GM13976 (cell line): ENCODE measurements around the gene ANTXR1.

Source experiments
- DNase-seq: peaks from one replicate; pipeline ENCODE4 v3.0.0; 2012; ENCODE audit warnings: low spot score
- in situ Hi-C: fragments of 300-500 bp; cut with MboI; formaldehyde crosslinking; loops from one replicate; pipeline ENCODE4 v1.12.0; 2022; ENCODE audit warnings: low sequenced_read_pairs, mixed read lengths, inconsistent platforms; ENCODE audit not compliant: unreplicated experiment
- TF ChIP-seq, protein P1 (sequence below): IDR thresholded peaks from 2 replicates; pipeline ENCODE4 v1.5.1; 2012; ENCODE audit warnings: borderline replicate concordance, mild to moderate bottlenecking; ENCODE audit not compliant: insufficient read depth; ENCODE audit errors: extremely low read depth, missing control alignments, control extremely low read depth

ANTXR1 gene

GRCh38 chr2:69184224-69184623 lies 171.2 kb downstream of the ANTXR1 start:
- DNase-seq = no peak
- in situ Hi-C loops = no loop called here
- TF ChIP-seq, protein P1, sequence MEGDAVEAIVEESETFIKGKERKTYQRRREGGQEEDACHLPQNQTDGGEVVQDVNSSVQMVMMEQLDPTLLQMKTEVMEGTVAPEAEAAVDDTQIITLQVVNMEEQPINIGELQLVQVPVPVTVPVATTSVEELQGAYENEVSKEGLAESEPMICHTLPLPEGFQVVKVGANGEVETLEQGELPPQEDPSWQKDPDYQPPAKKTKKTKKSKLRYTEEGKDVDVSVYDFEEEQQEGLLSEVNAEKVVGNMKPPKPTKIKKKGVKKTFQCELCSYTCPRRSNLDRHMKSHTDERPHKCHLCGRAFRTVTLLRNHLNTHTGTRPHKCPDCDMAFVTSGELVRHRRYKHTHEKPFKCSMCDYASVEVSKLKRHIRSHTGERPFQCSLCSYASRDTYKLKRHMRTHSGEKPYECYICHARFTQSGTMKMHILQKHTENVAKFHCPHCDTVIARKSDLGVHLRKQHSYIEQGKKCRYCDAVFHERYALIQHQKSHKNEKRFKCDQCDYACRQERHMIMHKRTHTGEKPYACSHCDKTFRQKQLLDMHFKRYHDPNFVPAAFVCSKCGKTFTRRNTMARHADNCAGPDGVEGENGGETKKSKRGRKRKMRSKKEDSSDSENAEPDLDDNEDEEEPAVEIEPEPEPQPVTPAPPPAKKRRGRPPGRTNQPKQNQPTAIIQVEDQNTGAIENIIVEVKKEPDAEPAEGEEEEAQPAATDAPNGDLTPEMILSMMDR = no peak

- no peak for DNase-seq
- in situ Hi-C loops = no loop called here
- TF ChIP-seq, protein P1 = no peak
These were observed 172.8 kb downstream of the ANTXR1 start for GRCh38 chr2:69185807-69186206.

DNA sequence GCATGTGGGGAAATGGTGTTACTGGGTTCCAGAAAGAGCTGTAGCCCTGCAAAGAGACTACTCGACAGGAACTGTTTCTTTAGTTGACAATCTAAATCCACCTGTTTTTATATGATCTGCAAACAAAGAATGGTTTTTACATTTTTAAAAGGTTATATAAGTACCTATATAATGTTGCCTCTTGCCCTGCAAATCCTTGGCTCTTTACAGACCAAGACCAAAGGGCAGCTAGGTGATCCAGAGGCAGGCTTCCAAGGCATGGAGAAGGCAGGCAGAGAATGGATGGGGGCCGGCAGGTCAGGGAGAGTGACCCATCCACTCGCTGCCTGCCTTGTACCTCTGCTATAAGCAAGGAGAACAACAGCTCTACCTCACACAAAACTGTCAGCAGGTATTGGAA lies 173.6 kb downstream of the ANTXR1 start:
- DNase-seq = no peak
- TF ChIP-seq, protein P1 = no peak
- in situ Hi-C loops = no loop called here

- in situ Hi-C loops = no loop called here
- TF ChIP-seq, protein P1 = no peak
- no peak for DNase-seq
These were observed 175.4 kb downstream of the ANTXR1 start for GRCh38 chr2:69188182-69188900.

DNA sequence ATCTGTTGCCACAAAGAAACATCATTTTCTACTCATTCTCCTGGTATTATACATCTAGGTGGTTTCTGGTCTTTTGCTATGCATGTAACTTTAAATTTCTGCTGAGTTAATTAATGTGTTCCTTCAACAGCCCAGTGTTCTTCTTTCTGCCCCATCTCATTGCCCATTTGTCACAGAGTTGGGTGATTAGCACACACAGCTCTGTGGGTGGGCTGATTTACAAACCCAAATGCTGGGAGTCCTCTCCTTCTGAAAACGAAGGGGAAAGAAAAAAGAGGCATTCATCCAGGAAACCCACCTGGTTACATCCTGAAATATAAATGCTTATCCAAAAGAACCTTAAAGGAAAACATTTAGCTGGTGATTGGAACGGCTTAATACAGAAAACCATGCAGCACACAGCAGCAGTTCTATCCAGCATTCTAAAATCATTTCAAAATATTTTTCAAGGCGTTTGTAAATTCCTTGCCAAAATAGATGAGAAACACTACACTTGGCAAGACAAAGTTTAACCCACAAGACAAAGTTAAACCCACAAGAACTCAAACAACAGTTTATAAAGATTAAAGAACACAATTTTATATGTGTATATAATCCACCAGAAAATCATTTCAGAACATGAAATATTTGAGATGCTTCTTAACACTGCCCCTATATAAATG lies 177.9 kb downstream of the ANTXR1 start:
- DNase-seq = no peak
- in situ Hi-C loops = no loop called here
- TF ChIP-seq, protein P1 = no peak

GRCh38 chr2:69191634-69192033 lies 178.7 kb downstream of the ANTXR1 start:
- in situ Hi-C loops = no loop called here
- TF ChIP-seq, protein P1 = no peak
- no peak for DNase-seq
